K562 (cell line): ENCODE measurements around the gene PRPSAP1. TPM values are rescaled to one million over a fixed set of nuclear protein-coding genes. Genes with fewer than 3 reads are reported as not detected.

ENCODE experiments used
- CEBPG ChIP-seq, 3 experiments: fragments of 200-800 bp in 1 of 3; sonication (Bioruptor generic) in 1 of 3; sonication (generic) in 1 of 3; formaldehyde crosslinking in 1 of 3; IDR thresholded peaks in 2 of 3; conservative IDR thresholded peaks in 1 of 3; 2 replicates each; pipeline versions ENCODE4 v1.6.1 to v1.8.0; 2016 to 2022; ENCODE audit warnings: missing compliant biosample characterization in 2 of 3, missing genetic modification characterization in 2 of 3, mild to moderate bottlenecking in 1 of 3, missing genetic modification reagents in 1 of 3
- CHD7 ChIP-seq: fragments of 200-600 bp; sonication (generic); IDR thresholded peaks from one replicate; pipeline ENCODE4 v1.6.1; 2012; ENCODE audit warnings: mild to moderate bottlenecking, low read depth, low read length, inconsistent platforms
- HDAC6 ChIP-seq: IDR thresholded peaks from 2 replicates; pipeline ENCODE4 v1.6.1; 2012; ENCODE audit warnings: low read depth, mild to moderate bottlenecking, control low read depth, inconsistent platforms, low read length, moderate library complexity
- HDGF ChIP-seq: fragments of 450-650 bp; IDR thresholded peaks from 2 replicates; pipeline ENCODE4 v1.6.1; 2016
- MCM5 ChIP-seq: fragments of 450-650 bp; IDR thresholded peaks from 2 replicates; pipeline ENCODE4 v1.6.1; 2016; ENCODE audit warnings: low read depth
- NFIX ChIP-seq: fragments of 250-450 bp; sonication (Bioruptor Pico); IDR thresholded peaks from 2 replicates; pipeline ENCODE4 v1.4.0; 2020; ENCODE audit warnings: low read depth, mild to moderate bottlenecking, moderate library complexity
- PKNOX1 ChIP-seq: fragments of 450-650 bp; IDR thresholded peaks from 2 replicates; pipeline ENCODE4 v1.6.1; 2016
- POLR2G ChIP-seq: fragments of 200-400 bp; formaldehyde crosslinking; IDR thresholded peaks from 2 replicates; pipeline ENCODE4 v1.6.1; 2017; ENCODE audit warnings: low read depth, mild to moderate bottlenecking, antibody characterized with exemption, low read length, moderate library complexity
- RBM15 ChIP-seq: fragments of 200-400 bp; formaldehyde crosslinking; IDR thresholded peaks from 2 replicates; pipeline ENCODE4 v1.6.1; 2018; ENCODE audit warnings: mild to moderate bottlenecking, low read length, moderate library complexity; ENCODE audit not compliant: insufficient read depth
- RBM17 ChIP-seq: fragments of 200-400 bp; formaldehyde crosslinking; IDR thresholded peaks from 2 replicates; pipeline ENCODE4 v1.6.1; 2017; ENCODE audit warnings: low read depth, mild to moderate bottlenecking, low read length, borderline replicate concordance
- SAFB2 ChIP-seq: fragments of 200-400 bp; formaldehyde crosslinking; IDR thresholded peaks from 2 replicates; pipeline ENCODE4 v1.6.1; 2018; ENCODE audit warnings: borderline replicate concordance, low read length, low read depth, moderate library complexity; ENCODE audit not compliant: severe bottlenecking
- TAF7 ChIP-seq: fragments of 450-650 bp; IDR thresholded peaks from 2 replicates; pipeline ENCODE4 v1.6.1; 2016; ENCODE audit warnings: missing genetic modification characterization, missing compliant biosample characterization
- YBX1 ChIP-seq: fragments of 450-650 bp; IDR thresholded peaks from 2 replicates; pipeline ENCODE4 v1.7.1; 2016; ENCODE audit warnings: mild to moderate bottlenecking
- ZKSCAN3 ChIP-seq: fragments of 250-450 bp; sonication (Bioruptor Pico); IDR thresholded peaks from 2 replicates; pipeline ENCODE4 v1.4.0; 2020
- ZNF589 ChIP-seq: fragments of 200-800 bp; sonication (Bioruptor generic); IDR thresholded peaks from 2 replicates; pipeline ENCODE4 v1.6.1; 2016; ENCODE audit warnings: low read depth, missing genetic modification characterization, missing compliant biosample characterization
- polyA plus RNA-seq, 8 experiments: library from polyadenylated mRNA; depleted of rRNA in 4 of 8; stranded (reverse) in 5 of 8; unstranded in 3 of 8; fragments of >200 nt; fragmentation: Nextera tagmentation in 2 of 8; fragmentation: Illumina TruSeq in 1 of 8; extraction: Ambion mirVana in 2 of 8; extraction: Trizol in 1 of 8; gene quantifications; 2 replicates each; pipeline versions ENCODE4 v1.2.1 to v1.2.3, GENCODE V29; 2011 to 2014; ENCODE audit warnings: inconsistent platforms in 1 of 8, missing spikeins in 1 of 8
- total RNA-seq, 7 experiments: library from RNA; depleted of rRNA in 6 of 7; stranded (reverse); fragments of >200 nt in 6 of 7; fragmentation: Illumina TruSeq in 2 of 7; extraction: Trizol in 2 of 7; gene quantifications; 2 replicates each; pipeline versions ENCODE4 v1.2.1 to v1.2.3, GENCODE V29; 2011 to 2021; ENCODE audit warnings: low replicate concordance in 1 of 7

PRPSAP1 gene
- total and polyA plus RNA-seq, 9 of the 15 experiments (the other 6 are each of a cell fraction or from before 2014, with no cell fraction given) = 21.9 to 77.1 (median 40.8) TPM

GRCh38 chr17:76384987-76385891 lies 31.5 kb upstream of the PRPSAP1 start (continued):
- TF ChIP-seq ZNF589 (CRISPR knock-in tag) (no peak), HDAC6 (no peak), SAFB2 (no peak), CEBPG (CRISPR knock-in tag; IDR thresholded peaks at IDR 0.05) (no peak), CEBPG (tag; conservative IDR thresholded peaks at IDR 0.05 in 1 of 2, IDR thresholded peaks at IDR 0.05 in 1 of 2) (no peak), POLR2G (peak; percentile 57; the same call in 1 of the 2 replicates), TAF7 (tag) (no peak), NFIX (no peak), PKNOX1 (no peak), MCM5 (no peak), HDGF (no peak), YBX1 (no peak), ZKSCAN3 (no peak), RBM15 (no peak), RBM17 (no peak), CHD7 (no peak)
